ENCODE data around the gene LOXHD1. TPM values are rescaled to one million over a fixed set of nuclear protein-coding genes. Genes with fewer than 3 reads are reported as not detected.

LOXHD1 gene
- total and polyA plus RNA-seq, 2 of the 13 experiments (the other 11 are each of a cell fraction or from before 2014, with no cell fraction given), result not detected

GRCh38 chr18:46431522-46432171 lies 225.4 kb downstream of the LOXHD1 start:
- intact Hi-C loops (cut with micrococcal nuclease; ENCODE audit: unreplicated experiment) (no loop called here), in situ Hi-C loops (cut with HindIII; ENCODE audit: extremely low pct_ligation_motif_present, low pct_unique_long_range_greater_than_20kb) (no loop called here)
- Histone ChIP-seq H3K27ac (ENCODE audit: extremely low read length, insufficient read depth, low read length) (no peak overlapping the region), H4K20me1 (ENCODE audit: insufficient read depth, low read length) (no peaks in the 10 kb centered on the region), H3K4me1 (ENCODE audit: insufficient read depth, low read length) (no peaks in the 10 kb centered on the region), H3K9me3 (ENCODE audit: low read length) (no peaks in the 10 kb centered on the region), H3K27me3 (ENCODE audit: control insufficient read depth in 1 of 2, insufficient read depth in 2 of 2, low read length in 2 of 2) (peaks cover 0 to 17% of the 10 kb centered on the region in 2 experiments; a peak in 4 of 5 replicates), H3K9ac (ENCODE audit: insufficient read depth, low read depth, low read length) (no peak overlapping the region), H2AFZ (ENCODE audit: low read length) (no peak overlapping the region), H3K4me2 (ENCODE audit: low read depth, low read length) (no peak overlapping the region), H3K36me3 (replicated peaks in 1 of 2; ENCODE audit: control insufficient read depth in 1 of 2, insufficient read depth in 2 of 2, low read length in 2 of 2) (no peaks in the 10 kb centered on the region), H3K4me3 (replicated peaks in 1 of 3; ENCODE audit: insufficient read depth in 1 of 3, low read depth in 2 of 3, low read length in 3 of 3) (no peak overlapping the region), H3K79me2 (ENCODE audit: insufficient read depth, low read length) (no peaks in the 10 kb centered on the region)
- no TSS peak for BruUV-seq (replicated peaks)
- WGBS (ENCODE audit: low lambda C conversion rate), result under 1% methylated on average over 4 of the region's 4 CpGs
- DNase-seq (ENCODE audit: low spot score) (no peak), ATAC-seq (no peak), FAIRE-seq (no peak)
- CTCF ChIA-PET (ENCODE audit: low intra/inter-chr PET ratio, low total read pairs), result no interaction called here
- POLR2A ChIA-PET, result no interaction called here
- no peak for TF ChIP-seq ATF3 (CRISPR knock-in tag; IDR thresholded peaks at IDR 0.05)
- TF ChIP-seq NCOA1 (CRISPR knock-in tag; IDR thresholded peaks at IDR 0.05), result no peak
- TF ChIP-seq PRDM4 (CRISPR knock-in tag; IDR thresholded peaks at IDR 0.05; ENCODE audit: borderline replicate concordance), result no peak
- TF ChIP-seq SALL2 (CRISPR knock-in tag; IDR thresholded peaks at IDR 0.05), result no peak
- TF ChIP-seq TRIM24 (CRISPR knock-in tag; IDR thresholded peaks at IDR 0.05), result no peak
- no peak for TF ChIP-seq DDIT3 (CRISPR knock-in tag; IDR thresholded peaks at IDR 0.05)
- no peak for TF ChIP-seq KDM5A (IDR thresholded peaks at IDR 0.05; ENCODE audit: borderline replicate concordance, low read length)
- no peak for TF ChIP-seq ATRX (CRISPR knock-in tag; IDR thresholded peaks at IDR 0.05; ENCODE audit: borderline replicate concordance)
- no peak for TF ChIP-seq ZNF639 (CRISPR knock-in tag; conservative IDR thresholded peaks at IDR 0.05)
- no peak for TF ChIP-seq BCLAF1 (IDR thresholded peaks at IDR 0.05)
- no peak for TF ChIP-seq JUNB (CRISPR knock-in tag; IDR thresholded peaks at IDR 0.05; ENCODE audit: borderline replicate concordance)
- no peak for TF ChIP-seq KLF9 (CRISPR knock-in tag; IDR thresholded peaks at IDR 0.05; ENCODE audit: low read depth)
- no peak for TF ChIP-seq IKZF4 (CRISPR knock-in tag; IDR thresholded peaks at IDR 0.05; ENCODE audit: borderline replicate concordance, low read depth, not compliant biosample characterization)
